ENCODE measurements around the gene TUNAR. TPM values are rescaled to one million over a fixed set of nuclear protein-coding genes. Genes with fewer than 3 reads are reported as not detected.

Gene TUNAR
- total and polyA plus RNA-seq, 9 of the 15 experiments (the other 6 are each of a cell fraction or from before 2014, with no cell fraction given): not detected

GRCh38 chr14:95922080-95922479, 45.4 kb downstream of the TUNAR start:
- no peaks in the 10 kb centered on the region for H3K36me3 ChIP-seq (ENCODE audit: control insufficient read depth, insufficient read depth, low read length)
- H3K9me3 ChIP-seq (replicated peaks; ENCODE audit: control insufficient read depth, insufficient read depth, low read depth, low read length): no peaks in the 10 kb centered on the region
- no peak overlapping the region for H3K4me2 ChIP-seq (ENCODE audit: insufficient read depth, low read length)
- H3K79me2 ChIP-seq (ENCODE audit: control insufficient read depth, insufficient read depth, low read length): no peaks in the 10 kb centered on the region
- no peaks in the 10 kb centered on the region for H4K20me1 ChIP-seq (replicated peaks; ENCODE audit: control insufficient read depth, insufficient read depth, low read length)
- ATAC-seq (no peak), FAIRE-seq (no peak), DNase-seq (ENCODE audit: extremely low read depth in 1 of 4, low spot score in 3 of 4) (no peak)
- H3K9me1 ChIP-seq (ENCODE audit: control insufficient read depth, insufficient read depth, low read length): no peaks in the 10 kb centered on the region
- H3K4me1 ChIP-seq (replicated peaks in 1 of 2; ENCODE audit: control insufficient read depth in 2 of 2, insufficient read depth in 2 of 2, low read length in 2 of 2): no peaks in the 10 kb centered on the region
- ChIA-PET CTCF (ENCODE audit: low intra/inter-chr PET ratio) (no interaction called here), POLR2A (interaction anchor here (0.6 kb wide), 1 partner anchor 1876 kb away, joined by 3 read pairs; no protein-coding TSS in a partner anchor)
- H3K9ac ChIP-seq (ENCODE audit: insufficient read depth in 1 of 2, low read depth in 2 of 2, low read length in 2 of 2): no peak overlapping the region
- BruUV-seq (replicated peaks): no TSS peak
- H3K27ac ChIP-seq (ENCODE audit: extremely low read depth, low read depth, low read length): no peak overlapping the region
- intact Hi-C loops (cut with micrococcal nuclease) (no loop called here), in situ Hi-C loops (cut with MboI) (no loop called here)
- H3K27me3 ChIP-seq (ENCODE audit: control insufficient read depth in 2 of 2, insufficient read depth in 2 of 2, low read length in 2 of 2): no peaks in the 10 kb centered on the region; a peak in 1 of 5 replicates
- H2AFZ ChIP-seq (ENCODE audit: low read depth, low read length): no peak overlapping the region
- TF ChIP-seq PPARD (CRISPR knock-in tag; IDR thresholded peaks at IDR 0.05) (no peak), TEAD4 (IDR thresholded peaks at IDR 0.05; ENCODE audit: low read length) (no peak), TEAD4 (CRISPR knock-in tag; IDR thresholded peaks at IDR 0.05; ENCODE audit: borderline replicate concordance) (no peak), ELF2 (CRISPR knock-in tag; IDR thresholded peaks at IDR 0.05) (no peak), TGIF2 (CRISPR knock-in tag; IDR thresholded peaks at IDR 0.05) (no peak)
- WGBS (ENCODE audit: insufficient coverage, low coverage, missing lambda C conversion rate): 3% methylated on average over 4 of the region's 4 CpGs
- H3K4me3 ChIP-seq: no peak overlapping the region

GRCh38 chr14:95928751-95929150, 52.1 kb downstream of the TUNAR start:
- no peak overlapping the region for H2AFZ ChIP-seq (ENCODE audit: low read depth, low read length)
- no peaks in the 10 kb centered on the region for H3K79me2 ChIP-seq (ENCODE audit: control insufficient read depth, insufficient read depth, low read length)
- H3K27ac ChIP-seq (ENCODE audit: extremely low read depth, low read depth, low read length): no peak overlapping the region
- ATAC-seq: no peak
- H3K36me3 ChIP-seq (ENCODE audit: control insufficient read depth, insufficient read depth, low read length): no peaks in the 10 kb centered on the region
- no peaks in the 10 kb centered on the region for H3K4me1 ChIP-seq (replicated peaks in 1 of 2; ENCODE audit: control insufficient read depth in 2 of 2, insufficient read depth in 2 of 2, low read length in 2 of 2)
- no peaks in the 10 kb centered on the region for H3K9me1 ChIP-seq (ENCODE audit: control insufficient read depth, insufficient read depth, low read length)
- intact Hi-C loops (cut with micrococcal nuclease): no loop called here
- ChIA-PET CTCF (ENCODE audit: low intra/inter-chr PET ratio) (no interaction called here), POLR2A (no interaction called here)
- no peaks in the 10 kb centered on the region for H3K9me3 ChIP-seq (replicated peaks; ENCODE audit: control insufficient read depth, insufficient read depth, low read depth, low read length)
- no peak for DNase-seq (ENCODE audit: extremely low read depth in 1 of 4, low spot score in 3 of 4)
- H3K9ac ChIP-seq (ENCODE audit: insufficient read depth in 1 of 2, low read depth in 2 of 2, low read length in 2 of 2): no peak overlapping the region
- in situ Hi-C loops (cut with MboI): no loop called here
- no peaks in the 10 kb centered on the region for H4K20me1 ChIP-seq (replicated peaks; ENCODE audit: control insufficient read depth, insufficient read depth, low read length)
- WGBS (ENCODE audit: insufficient coverage, low coverage, missing lambda C conversion rate): 0% methylated on average over 2 of the region's 2 CpGs
- no peak overlapping the region for H3K4me2 ChIP-seq (ENCODE audit: insufficient read depth, low read length)
- no peaks in the 10 kb centered on the region for H3K27me3 ChIP-seq (ENCODE audit: control insufficient read depth in 2 of 2, insufficient read depth in 2 of 2, low read length in 2 of 2)
- BruUV-seq (replicated peaks): no TSS peak
- H3K4me3 ChIP-seq: no peak overlapping the region
- no peak for FAIRE-seq
- TF ChIP-seq L3MBTL2 (IDR thresholded peaks at IDR 0.05) (no peak), ZNF518B (CRISPR knock-in tag; IDR thresholded peaks at IDR 0.05) (no peak), HCFC1 (IDR thresholded peaks at IDR 0.05; ENCODE audit: low read depth, low read length) (no peak), ATF7 (IDR thresholded peaks at IDR 0.05) (no peak), NCOA2 (IDR thresholded peaks at IDR 0.05; ENCODE audit: partially characterized antibody in 2 of 2) (no peak)
- TF ChIP-seq, protein P1, sequence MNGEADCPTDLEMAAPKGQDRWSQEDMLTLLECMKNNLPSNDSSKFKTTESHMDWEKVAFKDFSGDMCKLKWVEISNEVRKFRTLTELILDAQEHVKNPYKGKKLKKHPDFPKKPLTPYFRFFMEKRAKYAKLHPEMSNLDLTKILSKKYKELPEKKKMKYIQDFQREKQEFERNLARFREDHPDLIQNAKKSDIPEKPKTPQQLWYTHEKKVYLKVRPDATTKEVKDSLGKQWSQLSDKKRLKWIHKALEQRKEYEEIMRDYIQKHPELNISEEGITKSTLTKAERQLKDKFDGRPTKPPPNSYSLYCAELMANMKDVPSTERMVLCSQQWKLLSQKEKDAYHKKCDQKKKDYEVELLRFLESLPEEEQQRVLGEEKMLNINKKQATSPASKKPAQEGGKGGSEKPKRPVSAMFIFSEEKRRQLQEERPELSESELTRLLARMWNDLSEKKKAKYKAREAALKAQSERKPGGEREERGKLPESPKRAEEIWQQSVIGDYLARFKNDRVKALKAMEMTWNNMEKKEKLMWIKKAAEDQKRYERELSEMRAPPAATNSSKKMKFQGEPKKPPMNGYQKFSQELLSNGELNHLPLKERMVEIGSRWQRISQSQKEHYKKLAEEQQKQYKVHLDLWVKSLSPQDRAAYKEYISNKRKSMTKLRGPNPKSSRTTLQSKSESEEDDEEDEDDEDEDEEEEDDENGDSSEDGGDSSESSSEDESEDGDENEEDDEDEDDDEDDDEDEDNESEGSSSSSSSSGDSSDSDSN (IDR thresholded peaks at IDR 0.05; ENCODE audit: borderline replicate concordance in 1 of 2, low read depth in 2 of 2, low read length in 2 of 2): no peak
